A673 (cell line): ENCODE measurements around the gene VWDE. TPM values are rescaled to one million over a fixed set of nuclear protein-coding genes. Genes with fewer than 3 reads are reported as not detected.

Experiments
- BruUV-seq: library from RNA; stranded (reverse); fragments of 400-500 nt; replicated peaks from 2 replicates; lab custom pipeline; 2021; lab: Mats Ljungman, UMichigan
- CTCF ChIA-PET: fragments of 300-600 bp; sonication (Branson Sonifier 250); formaldehyde crosslinking; loops from one replicate; lab custom pipeline; 2022; ENCODE audit warnings: antibody characterized with exemption; lab: Charles Lee
- POLR2A ChIA-PET: fragments of 300-600 bp; sonication (Branson Sonifier 250); formaldehyde crosslinking; loops from one replicate; lab custom pipeline; 2022; ENCODE audit warnings: antibody characterized with exemption; ENCODE audit not compliant: low non-redundant PET; lab: Charles Lee
- DNase-seq: peaks from one replicate; pipeline ENCODE4 v3.0.0-alpha.2; 2015; ENCODE audit warnings: low spot score
- H3K27ac ChIP-seq: fragments of 200-600 bp; sonication (generic); 2 replicates; pipeline ENCODE4 v1.5.1; 2016; ENCODE audit warnings: mixed run types, low read depth, mild to moderate bottlenecking, mixed read lengths, antibody characterized with exemption, low read length; ENCODE audit not compliant: poor library complexity, severe bottlenecking
- H3K27me3 ChIP-seq: fragments of 200-600 bp; sonication (generic); replicated peaks from 2 replicates; pipeline ENCODE4 v1.6.1; 2017; ENCODE audit warnings: mixed run types, low read depth, mild to moderate bottlenecking, mixed read lengths, antibody characterized with exemption, low read length; ENCODE audit not compliant: insufficient read depth, poor library complexity
- H3K36me3 ChIP-seq: fragments of 200-600 bp; sonication (generic); 2 replicates; pipeline ENCODE4 v1.6.1; 2016; ENCODE audit warnings: mixed run types, mild to moderate bottlenecking, mixed read lengths, antibody characterized with exemption, low read length; ENCODE audit not compliant: insufficient read depth, poor library complexity, severe bottlenecking
- H3K4me1 ChIP-seq: fragments of 200-600 bp; sonication (generic); 2 replicates; pipeline ENCODE4 v1.6.1; 2017; ENCODE audit warnings: mixed run types, mild to moderate bottlenecking, mixed read lengths, antibody characterized with exemption, low read length; ENCODE audit not compliant: insufficient read depth, poor library complexity, severe bottlenecking
- H3K4me3 ChIP-seq: fragments of 200-600 bp; sonication (generic); 2 replicates; pipeline ENCODE4 v1.5.1; 2016; ENCODE audit warnings: low read depth, mixed run types, mild to moderate bottlenecking, mixed read lengths, low read length; ENCODE audit not compliant: poor library complexity, severe bottlenecking
- H3K9me3 ChIP-seq: fragments of 200-600 bp; sonication (generic); 2 replicates; pipeline ENCODE4 v1.6.1; 2016; ENCODE audit warnings: mixed run types, low read depth, mild to moderate bottlenecking, mixed read lengths, antibody characterized with exemption, low read length; ENCODE audit not compliant: poor library complexity, severe bottlenecking
- CTCF ChIP-seq: fragments of 300-800, 200-600 bp; sonication (generic); conservative IDR thresholded peaks from 2 replicates; pipeline ENCODE4 v1.5.1; 2017; ENCODE audit warnings: low read depth, mild to moderate bottlenecking, antibody characterized with exemption, low read length, moderate library complexity, mixed read lengths
- EZH2 ChIP-seq: fragments of 200-600 bp; sonication (generic); IDR thresholded peaks from 2 replicates; pipeline ENCODE4 v1.6.1; 2017; ENCODE audit warnings: borderline replicate concordance, low read depth, mild to moderate bottlenecking, mixed read lengths, antibody characterized with exemption, low read length; ENCODE audit not compliant: poor library complexity, severe bottlenecking
- intact Hi-C: fragments of 100-400 bp; cut with micrococcal nuclease; formaldehyde crosslinking; loops from one replicate; pipeline ENCODE4 v1.10.0; 2022; ENCODE audit not compliant: unreplicated experiment
- total RNA-seq: library from RNA; stranded (reverse); gene quantifications from 2 replicates; pipeline ENCODE4 v1.2.3, GENCODE V29; 2021

The VWDE gene
- total RNA-seq, 1 experiment from 2014 or later = 0.32 TPM

- intact Hi-C loops = loop anchor here (2.0 to 5.0 kb wide), 2 partner anchors 487 to 896 kb away; no protein-coding TSS in a partner anchor
- TF ChIP-seq EZH2 (no peak), CTCF (no peak)
- ChIA-PET CTCF (interaction anchor here (1.6 kb wide), 1 partner anchor 254 kb away, joined by 5 read pairs; no protein-coding TSS in a partner anchor), POLR2A (no interaction called here)
- no peaks in the 10 kb centered on the region for H3K36me3 ChIP-seq
- H3K4me1 ChIP-seq = no peaks in the 10 kb centered on the region
- BruUV-seq = no TSS peak
- H3K9me3 ChIP-seq = no peaks in the 10 kb centered on the region
- no peak overlapping the region for H3K4me3 ChIP-seq
- no peak overlapping the region for H3K27ac ChIP-seq
- no peaks in the 10 kb centered on the region for H3K27me3 ChIP-seq
- no peak for DNase-seq
Observed at GRCh38 chr7:12323415-12323814, 80.2 kb downstream of the VWDE start.

GRCh38 chr7:12322903-12323300, 80.8 kb downstream of the VWDE start:
- Histone ChIP-seq H3K27ac (no peak overlapping the region), H3K9me3 (no peaks in the 10 kb centered on the region), H3K4me3 (no peak overlapping the region), H3K27me3 (no peaks in the 10 kb centered on the region), H3K36me3 (no peaks in the 10 kb centered on the region), H3K4me1 (no peaks in the 10 kb centered on the region)
- intact Hi-C loops = loop anchor here (1.0 to 5.0 kb wide), 3 partner anchors 256 to 896 kb away; no protein-coding TSS in a partner anchor
- no TSS peak for BruUV-seq
- DNase-seq = no peak
- ChIA-PET CTCF (interaction anchor here (0.5 to 1.6 kb wide), 2 partner anchors 253 to 534 kb away, joined by 3 to 5 read pairs; no protein-coding TSS in a partner anchor), POLR2A (no interaction called here)
- TF ChIP-seq EZH2 (no peak), CTCF (no peak)

GRCh38 chr7:12322284-12322902, 81.3 kb downstream of the VWDE start:
- H3K27ac ChIP-seq = no peak overlapping the region
- no peaks in the 10 kb centered on the region for H3K4me1 ChIP-seq
- ChIA-PET POLR2A (no interaction called here), CTCF (interaction anchor here (0.5 to 1.6 kb wide), 4 partner anchors 251 to 533 kb away, joined by 3 to 5 read pairs (median 3); no protein-coding TSS in a partner anchor)
- intact Hi-C loops = loop anchor here (1.0 to 5.0 kb wide), 3 partner anchors 255 to 895 kb away; no protein-coding TSS in a partner anchor
- H3K9me3 ChIP-seq = no peaks in the 10 kb centered on the region
- no peak overlapping the region for H3K4me3 ChIP-seq
- no peak for DNase-seq
- H3K27me3 ChIP-seq = no peaks in the 10 kb centered on the region
- no TSS peak for BruUV-seq
- no peaks in the 10 kb centered on the region for H3K36me3 ChIP-seq
- TF ChIP-seq CTCF = peak; percentile 82
- no peak for TF ChIP-seq EZH2
